ENCODE results near the gene TIMM17A. TPM values are rescaled to one million over a fixed set of nuclear protein-coding genes. Genes with fewer than 3 reads are reported as not detected.
"Not testable (repeated sequence)": the region's sequence is repeated elsewhere in the genome, so short reads cannot be mapped to it uniquely, and the experiment has no call there.

The TIMM17A gene
- total RNA-seq, 1 donor from 2014 or later = 69.8 TPM

- no peak for DNase-seq
- no peak for TF ChIP-seq CTCF (IDR thresholded peaks at IDR 0.05; ENCODE audit: partially characterized antibody, unreplicated experiment)
- Mint-ChIP-seq H3K4me3 (ENCODE audit: unreplicated experiment) (no peak overlapping the region), H3K36me3 (ENCODE audit: unreplicated experiment) (no peaks in the 10 kb centered on the region), H3K9me3 (ENCODE audit: unreplicated experiment) (peaks cover 2% of the 10 kb centered on the region), H3K4me1 (ENCODE audit: low read depth, unreplicated experiment) (peaks cover 23% of the 10 kb centered on the region), H3K27me3 (ENCODE audit: unreplicated experiment) (peaks cover 4% of the 10 kb centered on the region), H3K27ac (ENCODE audit: unreplicated experiment) (peak overlapping the region; percentile 52)
Measured at GRCh38 chr1:201939148-201939547, 16.2 kb upstream of the TIMM17A start.

GRCh38 chr1:201939574-201939973 lies 15.7 kb upstream of the TIMM17A start:
- no peak for DNase-seq
- Mint-ChIP-seq H3K36me3 (ENCODE audit: unreplicated experiment) (no peaks in the 10 kb centered on the region), H3K4me3 (ENCODE audit: unreplicated experiment) (no peak overlapping the region), H3K27ac (ENCODE audit: unreplicated experiment) (peak overlapping the region; percentile 52), H3K9me3 (ENCODE audit: unreplicated experiment) (peaks cover 2% of the 10 kb centered on the region), H3K27me3 (ENCODE audit: unreplicated experiment) (peaks cover 4% of the 10 kb centered on the region), H3K4me1 (ENCODE audit: low read depth, unreplicated experiment) (peaks cover 19% of the 10 kb centered on the region)
- TF ChIP-seq CTCF (IDR thresholded peaks at IDR 0.05; ENCODE audit: partially characterized antibody, unreplicated experiment) = no peak

- not testable (repeated sequence) for H3K27me3 Mint-ChIP-seq (ENCODE audit: unreplicated experiment); H3K36me3 Mint-ChIP-seq (ENCODE audit: unreplicated experiment); H3K4me3 Mint-ChIP-seq (ENCODE audit: unreplicated experiment); H3K9me3 Mint-ChIP-seq (ENCODE audit: unreplicated experiment); DNase-seq; H3K27ac Mint-ChIP-seq (ENCODE audit: unreplicated experiment)
- H3K4me1 Mint-ChIP-seq (ENCODE audit: low read depth, unreplicated experiment) = peaks cover 22% of the 10 kb centered on the region
Measured at GRCh38 chr1:201940316-201940715, 15.0 kb upstream of the TIMM17A start.

- peak overlapping the region; percentile 89 for H3K27ac Mint-ChIP-seq (ENCODE audit: unreplicated experiment)
- H3K27me3 Mint-ChIP-seq (ENCODE audit: unreplicated experiment) = peaks cover 7% of the 10 kb centered on the region
- no peak for TF ChIP-seq CTCF (IDR thresholded peaks at IDR 0.05; ENCODE audit: partially characterized antibody, unreplicated experiment)
- H3K36me3 Mint-ChIP-seq (ENCODE audit: unreplicated experiment) = no peaks in the 10 kb centered on the region
- peaks cover 3% of the 10 kb centered on the region for H3K9me3 Mint-ChIP-seq (ENCODE audit: unreplicated experiment)
- DNase-seq = peak; percentile 69
- peak overlapping the region; percentile 63 for H3K4me3 Mint-ChIP-seq (ENCODE audit: unreplicated experiment)
- H3K4me1 Mint-ChIP-seq (ENCODE audit: low read depth, unreplicated experiment) = peaks cover 31% of the 10 kb centered on the region
Measured at GRCh38 chr1:201941420-201942128, 13.7 kb upstream of the TIMM17A start.

- Mint-ChIP-seq H3K27me3 (ENCODE audit: unreplicated experiment) (peaks cover 7% of the 10 kb centered on the region), H3K9me3 (ENCODE audit: unreplicated experiment) (peaks cover 4% of the 10 kb centered on the region), H3K36me3 (ENCODE audit: unreplicated experiment) (no peaks in the 10 kb centered on the region), H3K4me1 (ENCODE audit: low read depth, unreplicated experiment) (peaks cover 36% of the 10 kb centered on the region), H3K27ac (ENCODE audit: unreplicated experiment) (peak overlapping the region; percentile 89), H3K4me3 (ENCODE audit: unreplicated experiment) (peak overlapping the region; percentile 28)
- DNase-seq = no peak
- no peak for TF ChIP-seq CTCF (IDR thresholded peaks at IDR 0.05; ENCODE audit: partially characterized antibody, unreplicated experiment)
Measured at GRCh38 chr1:201942129-201942495, 13.2 kb upstream of the TIMM17A start.

Data from glutamatergic neuron (in vitro differentiated cells).